HG03097 (cell line): ENCODE data around the gene EBF3.

Experiments used
- ATAC-seq: cut with Tn5 transposase; IDR thresholded peaks from one replicate; pipeline ENCODE4 v1.9.1; 2021; ENCODE audit not compliant: unreplicated experiment, low FRiP score

The EBF3 gene

DNA sequence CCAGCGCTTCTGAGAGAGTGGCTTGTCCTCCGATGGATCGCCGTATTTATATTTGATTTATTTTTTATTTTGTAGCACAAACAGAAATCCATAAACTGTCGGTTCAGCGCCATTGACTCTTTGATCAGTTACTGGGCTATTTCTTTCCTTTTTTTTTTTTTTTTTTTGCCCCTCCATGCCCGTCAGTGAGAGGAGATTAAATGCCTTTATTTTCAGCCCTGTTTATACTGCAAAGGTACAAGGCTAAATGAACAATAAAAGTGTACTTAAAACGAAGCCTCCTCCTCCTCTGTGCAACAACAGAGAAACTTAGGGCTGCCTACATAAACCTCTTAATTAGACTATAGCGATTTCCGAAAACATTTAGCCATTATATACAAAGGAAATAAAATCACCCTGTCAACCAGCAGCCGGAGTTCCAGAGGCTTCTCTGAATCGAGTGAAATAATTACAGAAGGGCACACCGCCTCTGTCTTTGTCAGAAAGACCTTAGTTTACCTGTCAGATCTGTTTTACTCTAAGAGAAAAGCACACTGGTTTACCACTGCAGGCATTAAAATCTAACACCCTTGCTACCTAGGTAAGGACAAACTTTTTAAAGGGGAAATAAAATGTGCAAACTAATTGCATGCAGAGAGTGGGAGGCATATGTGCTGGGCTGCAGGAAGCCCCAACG, 3.5 kb downstream of the EBF3 start:
- ATAC-seq, result no peak

- no peak for ATAC-seq
Measured at GRCh38 chr10:129959544-129960480, 4.3 kb downstream of the EBF3 start.

GRCh38 chr10:129958629-129959543, 5.2 kb downstream of the EBF3 start:
- no peak for ATAC-seq

GRCh38 chr10:129958148-129958628, 5.9 kb downstream of the EBF3 start:
- ATAC-seq, result no peak

DNA sequence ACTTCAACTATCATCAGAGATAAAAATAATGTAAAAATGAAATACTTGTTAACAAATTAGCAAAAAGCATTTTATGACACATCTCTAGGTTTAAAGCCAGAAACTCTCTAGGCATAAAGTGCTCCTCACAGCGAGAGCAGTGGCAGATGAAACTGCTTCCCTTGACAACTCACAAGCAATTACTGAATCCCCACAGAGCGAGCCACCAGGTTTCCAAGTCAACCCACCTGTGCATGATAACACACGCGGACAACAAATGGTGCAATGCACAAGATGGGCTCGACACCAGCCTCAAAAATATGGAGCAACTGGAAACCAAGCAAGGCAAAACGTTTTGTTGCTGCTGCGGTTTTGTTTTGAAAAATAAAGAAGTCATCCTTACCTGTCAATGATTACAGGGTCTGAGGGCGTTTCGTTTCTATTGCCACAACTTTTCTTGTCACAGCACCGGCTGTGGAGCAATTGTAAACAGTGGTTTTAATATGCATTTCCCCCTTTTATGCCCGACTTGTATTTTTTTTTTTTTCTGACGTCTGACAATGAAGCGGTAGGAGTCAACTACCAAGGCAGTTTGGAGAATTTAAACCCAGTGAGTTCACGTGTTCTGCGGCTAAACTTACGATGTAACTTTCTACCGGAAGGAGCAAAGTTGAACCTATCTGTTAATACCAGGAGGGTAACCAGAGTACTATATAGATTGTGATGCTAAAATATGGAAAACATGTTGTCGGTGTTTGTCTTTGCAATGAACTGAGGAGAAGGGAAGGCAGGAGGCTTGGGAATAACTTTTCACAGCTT, 7.0 kb downstream of the EBF3 start:
- ATAC-seq, result no peak

GRCh38 chr10:129956286-129956670, 7.8 kb downstream of the EBF3 start:
- no peak for ATAC-seq

DNA sequence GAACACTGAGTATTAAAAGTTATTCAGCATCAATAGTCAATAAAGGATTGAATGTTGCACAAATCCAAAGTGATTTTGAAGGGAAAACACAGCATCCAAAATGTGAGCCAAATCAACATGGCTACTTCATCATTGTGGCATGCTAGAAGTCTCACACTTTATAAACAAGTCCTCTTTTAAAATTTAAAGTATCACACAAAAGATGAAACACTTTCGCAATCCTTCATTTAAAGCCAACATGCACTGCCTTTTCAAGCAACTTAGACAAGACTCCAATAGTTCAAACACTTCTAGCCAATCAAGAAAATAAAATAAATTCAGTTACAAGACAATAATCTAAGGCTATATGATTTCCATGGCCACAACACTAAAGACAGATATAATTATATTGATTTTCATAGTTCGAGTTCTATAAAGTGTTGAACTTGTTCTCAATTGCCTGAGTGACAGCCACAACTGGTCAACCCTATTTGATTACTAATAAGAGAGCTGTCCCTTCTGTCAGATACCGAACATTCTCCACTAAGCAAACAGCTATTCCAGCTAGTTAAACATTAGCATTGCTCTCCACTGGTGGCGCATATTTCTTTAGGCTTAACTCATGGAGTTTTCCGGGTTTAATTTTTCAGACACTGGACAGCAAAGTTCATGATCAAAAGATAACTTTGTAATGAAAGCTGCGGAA, 8.3 kb downstream of the EBF3 start:
- no peak for ATAC-seq

DNA sequence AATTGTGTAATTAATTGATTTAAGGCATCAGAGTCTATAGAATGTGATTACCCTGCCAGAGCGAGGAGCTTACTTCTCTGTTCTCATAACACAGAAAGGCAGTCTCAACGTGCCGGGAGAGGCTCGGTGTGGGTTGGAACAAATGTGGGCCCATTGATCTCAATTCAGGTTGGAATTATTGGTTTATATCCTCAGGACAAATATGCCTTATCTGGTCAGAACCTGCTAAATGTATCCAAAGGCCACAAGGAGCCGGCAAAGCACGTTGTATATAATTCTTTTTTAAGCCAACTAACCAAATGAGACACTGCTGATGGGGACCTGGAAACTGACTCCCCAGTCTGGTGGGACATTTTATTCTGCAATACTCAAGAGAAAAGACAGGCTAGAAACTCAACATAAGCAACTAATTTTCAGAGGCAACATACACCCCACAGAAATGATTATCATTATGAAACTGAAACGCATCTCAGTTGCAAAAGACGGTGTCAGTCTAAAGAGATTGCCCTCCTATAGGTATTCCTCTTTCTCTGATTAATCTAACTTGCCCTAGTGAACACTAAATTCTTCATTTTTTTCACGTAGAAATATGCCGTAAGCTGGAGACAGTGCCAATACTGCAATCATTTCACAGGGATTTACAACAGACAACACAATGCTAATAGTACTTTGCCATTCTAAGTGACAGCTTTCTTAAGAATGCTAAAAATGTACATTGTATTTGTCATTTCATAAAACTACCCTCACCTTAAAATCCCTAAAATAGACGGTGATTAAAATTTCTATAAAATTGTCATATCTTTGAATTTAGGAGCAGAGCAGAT, 9.4 kb downstream of the EBF3 start:
- ATAC-seq, result no peak

DNA sequence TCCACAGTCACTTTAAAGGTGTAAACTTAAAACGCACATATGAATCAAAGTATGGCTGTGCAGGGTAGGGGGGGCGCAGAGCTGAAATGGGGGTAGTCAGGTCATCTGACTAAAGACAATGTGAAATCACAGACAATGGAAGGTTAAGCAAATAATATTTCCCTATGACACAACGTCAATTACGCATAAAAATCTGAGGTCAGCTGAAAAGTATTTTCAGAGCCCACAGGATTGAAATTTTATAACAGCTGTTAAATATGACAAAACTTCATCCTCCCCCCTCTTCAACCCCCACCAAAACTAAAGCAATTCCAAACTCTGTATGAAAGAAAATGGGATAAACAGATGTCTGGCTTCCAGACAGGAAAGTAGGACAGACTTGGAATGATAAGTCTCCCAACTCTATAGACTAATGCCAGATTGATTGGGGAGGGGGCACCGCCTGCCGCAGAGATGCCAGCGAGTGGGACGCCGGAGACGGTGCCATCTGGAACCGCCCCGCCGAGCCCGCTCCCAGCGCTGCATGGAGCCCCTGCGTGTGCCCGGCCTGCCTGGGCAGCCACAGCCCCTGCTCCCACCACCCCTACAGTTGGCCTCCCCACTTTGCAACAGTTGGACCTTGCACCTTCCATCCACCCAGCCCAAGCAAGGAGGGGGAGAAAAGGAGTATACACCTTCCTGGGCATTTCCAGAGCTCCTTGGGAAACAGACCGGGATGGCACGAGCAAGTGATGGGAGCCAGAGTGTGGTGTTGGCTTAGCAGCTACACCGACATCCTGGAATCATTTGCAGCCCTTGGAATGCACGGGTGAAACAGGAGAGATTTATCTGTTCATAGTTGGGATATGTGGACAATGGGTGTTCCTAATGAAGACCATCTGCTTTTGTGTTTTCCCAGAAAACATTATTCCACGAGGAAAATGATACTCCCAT, 10.7 kb downstream of the EBF3 start:
- no peak for ATAC-seq

- no peak for ATAC-seq
Measured at GRCh38 chr10:129952378-129953118, 11.5 kb downstream of the EBF3 start.

GRCh38 chr10:129951970-129952265, 12.2 kb downstream of the EBF3 start:
- ATAC-seq, result no peak

GRCh38 chr10:129951101-129951969, 12.7 kb downstream of the EBF3 start:
- ATAC-seq, result no peak

GRCh38 chr10:129950676-129951075, 13.4 kb downstream of the EBF3 start:
- ATAC-seq, result no peak

GRCh38 chr10:129949891-129950291, 14.2 kb downstream of the EBF3 start:
- ATAC-seq, result no peak

DNA sequence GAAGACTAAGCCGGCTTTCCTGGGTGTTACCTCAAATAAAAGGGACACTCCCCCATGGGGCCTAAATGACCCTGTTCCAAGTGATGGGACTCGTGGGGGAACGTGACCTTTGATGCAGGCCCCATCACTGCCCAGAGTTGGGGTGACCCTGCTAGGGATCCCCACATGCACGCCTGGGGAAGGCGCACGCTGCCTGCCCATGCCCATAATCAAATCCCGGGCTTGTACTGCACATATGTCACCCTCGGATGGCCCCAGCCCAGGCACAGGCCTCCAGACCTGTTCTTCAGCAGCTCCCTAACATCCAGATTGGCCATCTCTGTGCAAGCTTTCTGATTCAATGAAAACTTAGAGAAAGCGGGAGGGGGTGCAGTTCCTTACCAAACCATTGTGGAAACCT, 14.7 kb downstream of the EBF3 start:
- ATAC-seq, result no peak

DNA sequence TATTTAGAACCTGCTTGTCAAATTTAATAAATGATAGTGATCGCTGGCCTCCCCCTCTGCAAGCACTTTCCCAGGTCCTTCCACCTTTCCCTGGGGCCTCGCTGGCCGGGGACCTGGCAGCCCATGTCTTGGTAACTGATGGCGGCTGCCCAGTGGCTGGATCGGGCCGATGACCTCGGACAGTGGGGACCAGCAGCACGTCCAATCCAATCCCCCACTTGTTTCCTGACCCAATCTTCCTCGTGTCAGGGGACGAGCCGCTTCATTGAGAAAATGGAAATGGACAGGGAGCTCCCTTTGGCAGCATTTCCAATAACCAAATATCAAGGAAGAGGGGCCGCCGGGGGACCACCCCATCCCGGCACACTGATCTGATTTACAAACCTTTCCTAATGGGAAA, 17.2 kb downstream of the EBF3 start:
- no peak for ATAC-seq
